NCI-H748 (cell line): ENCODE data around the gene SCO1.
A peak's percentile ranks its signal among the peaks of the same experiment; 100 is the strongest.
"Not testable (repeated sequence)": the region's sequence is repeated elsewhere in the genome, so short reads cannot be mapped to it uniquely, and the experiment has no call there.

Experiments used
- DNase-seq: peaks from one replicate; lab custom pipeline; 2025; ENCODE audit not compliant: unreplicated experiment; lab: John Stamatoyannopoulos, UW

Gene SCO1

GRCh38 chr17:10697092-10698081 is at the start of gene SCO1, which contains the start of gene ADPRM:
Gene SCO1, minus strand, starts transcription at chr17:10697533. Its CDS starts 26 bp downstream, at chr17:10697507.
Gene ADPRM, plus strand, starts transcription at chr17:10697594. Its CDS starts 7,333 bp downstream, at chr17:10704927.
- peak; percentile 99 for DNase-seq

- no peak for DNase-seq
Observed at GRCh38 chr17:10745231-10745630, 47.9 kb upstream of the SCO1 start.

GRCh38 chr17:10744501-10745000 is 47.2 kb upstream of the SCO1 start:
- DNase-seq: no peak

DNA sequence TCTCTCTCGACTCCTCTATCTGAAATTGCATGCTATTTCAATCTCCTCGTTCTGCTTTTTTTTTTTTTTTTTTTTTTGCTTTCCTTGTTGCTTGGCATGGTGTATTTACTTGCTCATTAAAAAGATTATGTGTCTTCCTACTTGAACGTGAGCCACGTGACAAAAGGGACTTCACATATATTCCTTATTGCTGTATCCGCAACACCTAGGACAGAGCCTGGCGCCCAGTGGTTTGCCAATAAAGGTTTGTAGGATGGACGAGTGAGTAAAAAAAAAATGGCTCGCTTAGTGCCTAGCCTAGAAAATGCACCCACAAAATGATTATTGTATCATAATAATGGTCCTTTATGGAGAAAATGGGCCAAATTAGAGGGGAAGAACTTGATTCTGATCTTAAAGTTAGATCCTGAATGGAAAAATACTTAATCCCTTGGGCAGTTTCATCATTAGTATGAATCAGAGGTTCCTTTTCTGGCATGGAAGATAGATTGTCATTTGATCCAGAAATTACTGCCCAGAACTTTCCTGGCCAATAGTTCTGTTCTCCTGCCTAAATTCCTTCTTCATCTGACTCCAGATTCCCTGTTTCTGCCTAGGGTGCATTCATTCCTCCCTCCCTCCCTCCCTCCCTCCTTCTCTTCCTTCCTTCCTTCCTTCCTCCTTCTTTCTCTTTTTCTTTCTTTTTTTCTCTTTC is 46.1 kb upstream of the SCO1 start:
- DNase-seq: no peak

GRCh38 chr17:10742431-10742830 is 45.1 kb upstream of the SCO1 start:
- DNase-seq: no peak

DNA sequence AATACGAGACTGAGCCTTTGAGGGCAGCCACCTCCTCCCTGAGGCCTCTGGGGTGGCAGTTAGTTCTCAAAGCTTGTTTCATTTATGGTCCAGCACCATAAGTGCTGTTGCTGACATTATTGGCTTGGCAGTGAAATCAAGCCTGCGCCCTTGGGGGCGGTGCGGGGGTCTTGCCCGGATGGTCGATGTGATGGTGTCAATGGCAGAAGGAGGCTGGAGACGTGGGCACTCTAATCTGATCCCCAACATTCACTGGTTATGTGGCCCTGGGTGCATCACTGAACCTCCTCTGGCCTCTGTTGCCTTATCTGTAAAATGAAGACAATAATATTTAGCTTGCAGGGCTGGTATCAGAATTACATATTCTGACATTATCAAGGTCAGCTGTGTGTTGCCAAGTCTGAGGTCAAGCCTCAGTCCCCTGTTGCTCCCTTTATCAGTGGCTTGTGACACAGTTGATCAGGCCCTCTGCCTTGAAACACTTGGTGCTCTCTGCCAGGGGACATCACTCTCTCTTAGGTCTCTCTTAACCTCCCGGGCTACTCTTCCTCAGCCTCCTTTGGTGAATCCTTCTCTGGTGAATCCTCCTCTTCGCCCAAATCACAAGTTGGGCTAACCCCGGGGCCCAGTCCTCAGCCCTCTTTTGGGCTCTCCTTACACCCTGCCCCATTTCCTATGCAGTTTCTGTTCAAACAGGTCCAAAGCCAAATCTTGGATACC is 44.2 kb upstream of the SCO1 start:
- no peak for DNase-seq

DNA sequence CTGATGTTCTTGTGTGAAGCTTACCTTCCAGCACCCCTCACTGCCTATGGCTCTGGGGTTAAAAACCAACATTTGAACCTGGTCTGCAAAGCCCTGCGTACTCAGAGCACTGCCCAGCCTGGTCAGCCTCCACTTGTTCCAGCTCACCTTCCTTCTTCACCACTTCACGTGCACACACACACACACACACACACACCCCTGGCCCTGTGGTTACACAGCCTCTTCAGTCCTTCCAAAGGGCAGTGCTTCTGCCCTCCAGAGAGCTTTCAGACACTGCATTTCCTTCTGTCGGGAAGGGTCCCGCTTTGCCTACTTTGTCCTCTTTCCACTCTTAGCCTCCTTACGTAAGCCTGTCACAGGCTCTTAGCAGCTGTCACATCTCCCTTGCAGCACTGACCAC is 42.1 kb upstream of the SCO1 start:
- no peak for DNase-seq

- no peak for DNase-seq
Observed at GRCh38 chr17:10738521-10739258, 41.4 kb upstream of the SCO1 start.

DNA sequence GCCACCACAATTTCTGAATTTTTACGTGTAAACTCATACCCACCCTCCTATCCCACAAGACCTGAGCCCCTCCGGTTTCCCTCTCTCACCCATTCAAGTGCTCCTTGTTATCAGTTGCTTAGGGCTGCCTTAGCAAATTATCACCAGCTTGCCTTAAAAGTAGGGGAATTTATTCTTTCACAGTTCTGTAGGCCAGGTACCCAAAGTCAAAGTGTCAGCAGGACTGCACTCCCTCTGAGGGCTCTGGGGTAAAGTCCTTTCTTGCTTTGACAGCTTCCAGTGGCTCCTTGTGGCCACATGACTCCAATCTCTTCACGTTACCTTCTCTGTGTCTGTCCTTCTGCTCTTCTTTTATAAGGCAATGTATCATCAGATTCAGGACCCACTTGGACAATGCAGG is 40.4 kb upstream of the SCO1 start:
- DNase-seq: no peak

GRCh38 chr17:10737168-10737622 is 39.9 kb upstream of the SCO1 start:
- peak; percentile 46 for DNase-seq

DNA sequence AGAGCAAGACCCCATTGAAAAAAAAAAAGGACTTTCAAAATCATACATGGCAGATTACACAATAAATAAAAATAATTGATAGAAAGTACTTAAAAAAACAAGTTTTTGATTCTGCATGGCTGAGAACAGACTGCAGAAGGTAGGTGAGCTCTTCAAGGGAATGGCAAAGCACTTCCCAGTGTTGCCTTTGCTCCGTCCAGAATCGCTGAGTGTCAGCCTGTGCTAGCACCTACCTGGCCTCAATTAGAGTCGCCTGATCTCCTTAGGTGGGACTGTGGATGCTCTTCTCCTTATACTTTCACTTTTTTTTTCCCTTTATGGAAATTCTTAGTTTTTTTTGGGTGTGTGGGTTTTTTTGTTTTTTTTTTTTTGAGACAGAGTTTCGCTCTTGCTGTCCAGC is 38.5 kb upstream of the SCO1 start:
- DNase-seq: no peak

DNA sequence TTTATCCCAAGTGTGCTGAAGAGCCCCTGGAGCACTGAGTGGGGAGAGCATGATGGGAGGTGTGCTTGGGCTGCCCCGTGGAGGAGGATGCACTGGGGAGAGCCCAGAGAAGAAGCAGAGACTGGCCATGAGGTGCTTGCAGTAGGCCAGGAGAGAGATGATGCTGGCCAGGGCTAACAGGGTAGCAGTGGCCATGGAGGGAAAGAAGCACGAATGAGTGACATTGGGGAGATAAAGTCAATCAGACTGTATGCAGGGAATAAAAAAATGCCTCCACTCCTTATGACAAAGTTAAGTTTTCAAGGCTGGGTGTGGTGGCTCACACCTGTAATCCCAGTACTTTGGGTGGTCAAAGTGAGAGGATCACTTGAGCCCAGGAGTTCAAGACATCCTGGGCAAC is 37.9 kb upstream of the SCO1 start:
- DNase-seq: no peak

DNA sequence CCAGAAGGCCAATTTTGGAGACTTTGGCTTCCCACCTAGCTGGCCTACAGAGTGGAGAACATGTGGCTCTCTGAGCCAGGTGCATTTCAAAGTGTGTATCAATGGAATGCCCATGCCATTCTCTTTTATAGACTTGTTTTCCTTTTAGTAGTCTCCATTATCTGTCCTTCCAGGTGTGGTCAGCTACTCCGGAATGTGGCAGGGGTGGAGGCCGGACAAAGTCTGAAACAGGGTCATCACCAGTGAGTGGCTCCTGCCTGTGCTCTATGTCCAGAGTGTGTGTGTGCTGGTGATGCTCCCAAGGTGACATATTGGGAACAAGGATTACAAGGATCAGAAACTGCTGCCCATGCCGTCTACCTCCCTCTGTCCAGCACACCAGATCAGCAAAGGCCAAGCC is 36.3 kb upstream of the SCO1 start:
- DNase-seq: no peak

- DNase-seq: not testable (repeated sequence)
Observed at GRCh38 chr17:10732121-10732520, 34.8 kb upstream of the SCO1 start.

GRCh38 chr17:10731408-10731879 is 34.1 kb upstream of the SCO1 start:
- no peak for DNase-seq

GRCh38 chr17:10730247-10730646 is 32.9 kb upstream of the SCO1 start:
- not testable (repeated sequence) for DNase-seq

- DNase-seq: peak; percentile 71
Observed at GRCh38 chr17:10729334-10730193, 32.2 kb upstream of the SCO1 start, which contains the start of gene TMEM220. Gene TMEM220, minus strand, starts transcription at chr17:10730023. Its CDS starts 172 bp downstream, at chr17:10729851.

DNA sequence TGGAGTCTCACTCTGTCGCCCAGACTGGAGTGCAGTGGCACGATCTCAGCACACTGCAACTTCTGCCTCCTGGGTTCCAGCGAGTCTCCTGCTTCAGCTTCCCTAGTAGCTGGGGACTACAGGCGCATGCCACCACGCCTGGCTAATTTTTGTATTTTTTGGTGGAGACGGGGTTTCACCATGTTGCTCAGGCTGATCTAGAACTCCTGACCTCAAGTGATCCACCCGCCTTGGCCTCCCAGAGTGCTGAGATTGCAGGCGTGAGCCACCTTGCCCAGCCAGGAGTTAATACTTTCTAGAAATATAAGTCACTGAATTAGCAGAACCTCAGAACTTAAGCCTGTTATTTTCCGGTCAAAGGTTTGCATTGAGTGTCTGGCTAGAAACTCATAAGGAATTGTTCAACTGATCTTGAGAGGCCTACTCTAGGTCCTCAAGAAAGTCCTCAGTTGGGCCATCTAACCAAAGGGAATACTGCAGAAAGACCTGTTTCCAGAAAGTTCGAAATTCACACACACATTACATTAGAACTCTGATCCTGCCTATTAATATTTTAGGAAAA is 31.1 kb upstream of the SCO1 start:
- no peak for DNase-seq

DNA sequence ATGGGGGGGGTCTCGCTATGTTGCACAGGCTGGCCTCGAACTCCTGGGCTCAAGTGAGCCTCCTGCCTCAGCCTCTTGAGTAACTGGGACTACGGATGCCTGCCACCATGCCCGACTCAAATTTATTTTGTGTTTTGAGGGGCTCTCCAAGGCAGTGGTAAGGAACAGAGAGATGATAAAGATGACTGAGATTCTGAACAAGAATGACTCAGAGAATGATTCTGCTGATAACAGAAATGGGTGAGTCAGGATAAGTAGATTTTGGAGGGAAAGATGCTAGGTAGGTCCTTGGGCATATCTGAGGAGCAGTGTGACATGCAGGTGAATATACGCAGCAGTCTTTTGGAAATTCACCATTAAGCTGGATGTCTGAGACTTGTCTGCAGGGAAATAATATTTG is 29.9 kb upstream of the SCO1 start:
- DNase-seq: no peak
